Transverse colon (tissue), 4 donors: Measurements from ENCODE around the gene MYO7B. TPM values are rescaled to one million over a fixed set of nuclear protein-coding genes. Genes with fewer than 3 reads are reported as not detected.
A peak's percentile ranks its signal among the peaks of the same experiment; 100 is the strongest.

Source experiments
- DNase-seq: peaks from one replicate; pipeline ENCODE4 v3.0.0-alpha.2; 2019
- H3K27ac ChIP-seq, 4 donors: fragments of 200-600 bp; sonication (generic); 2 replicates each; pipeline ENCODE4 v1.5.1; 2016 to 2018; ENCODE audit warnings: inconsistent platforms in 4 of 4
- H3K27me3 ChIP-seq: fragments of 200-600 bp; sonication (generic); 2 replicates; pipeline ENCODE4 v1.5.1; 2017; ENCODE audit warnings: inconsistent platforms
- H3K36me3 ChIP-seq, 4 donors: fragments of 200-600 bp; sonication (generic); 2 replicates each; pipeline ENCODE4 v1.5.1; 2017 to 2019; ENCODE audit warnings: inconsistent platforms in 4 of 4
- H3K4me1 ChIP-seq, 4 donors: fragments of 200-600 bp; sonication (generic); 2 replicates each; pipeline ENCODE4 v1.5.1; 2017 to 2020; ENCODE audit warnings: inconsistent platforms in 4 of 4
- H3K4me3 ChIP-seq, 4 donors: fragments of 200-600 bp; sonication (generic); 1 replicate in 1 of 4; 2 replicates in 3 of 4; pipeline versions ENCODE4 v1.5.1 to v1.6.1; 2017 to 2019; ENCODE audit warnings: inconsistent platforms in 4 of 4
- H3K9me3 ChIP-seq, 2 donors: fragments of 200-600 bp; sonication (generic); 2 replicates each; pipeline ENCODE4 v1.5.1; 2017 to 2019; ENCODE audit warnings: inconsistent platforms in 2 of 2
- CTCF ChIP-seq, 5 experiments: fragments of 200-600 bp in 3 of 5; fragments of 450-650 bp in 2 of 5; sonication (generic) in 3 of 5; IDR thresholded peaks; 1 replicate in 2 of 5; 2 replicates in 3 of 5; pipeline ENCODE4 v1.5.1; 2016 to 2017; ENCODE audit warnings: antibody characterized with exemption in 5 of 5, inconsistent platforms in 3 of 5, mild to moderate bottlenecking in 2 of 5, moderate library complexity in 1 of 5
- EP300 ChIP-seq: sonication (generic); formaldehyde crosslinking; IDR thresholded peaks from one replicate; pipeline ENCODE4 v1.6.1; 2017; ENCODE audit warnings: antibody characterized with exemption, low read depth
- POLR2A ChIP-seq: fragments of 450-650 bp; IDR thresholded peaks from one replicate; pipeline ENCODE4 v1.6.1; 2016; ENCODE audit warnings: antibody characterized with exemption, mild to moderate bottlenecking, moderate library complexity
- POLR2AphosphoS5 ChIP-seq, 3 donors: sonication (generic); formaldehyde crosslinking; IDR thresholded peaks; one replicate each; pipeline ENCODE4 v1.6.1; 2016; ENCODE audit warnings: antibody characterized with exemption in 3 of 3
- WGBS, 2 donors: methylation state at CpG; one replicate each; pipeline ENCODE4 v1.1.5; 2018; ENCODE audit warnings: low coverage in 1 of 2; 5-methylcytosine and 5-hydroxymethylcytosine counted together
- in situ Hi-C, 4 donors: fragments of 200-750 bp; cut with MboI; loops; one replicate each; pipeline versions ENCODE4 v1.15.0 to v1.15.1; 2017; ENCODE audit warnings: low sequenced_read_pairs in 3 of 4, low pct_ligation_motif_present in 1 of 4, low pct_unique_long_range_greater_than_20kb in 1 of 4
- intact Hi-C: fragments of 100-400 bp; cut with DNase I; formaldehyde crosslinking; loops from one replicate; pipeline ENCODE4 v1.15.1; 2023; ENCODE audit warnings: low total_unique reads
- total RNA-seq, 4 donors: library from RNA; depleted of rRNA; stranded (reverse); fragments of >200 nt; gene quantifications; one replicate each; pipeline ENCODE4 v1.1.0, GENCODE V29; 2016

Gene MYO7B
- total RNA-seq, 4 donors from 2014 or later: 242 to 637 (median 280) TPM

- intact Hi-C loops (no loop called here), in situ Hi-C loops (no loop called here)
- Histone ChIP-seq H3K36me3 (no peaks in the 10 kb centered on the region), H3K9me3 (no peaks in the 10 kb centered on the region), H3K4me3 (no peak overlapping the region), H3K27me3 (no peaks in the 10 kb centered on the region), H3K27ac (peak overlapping the region; percentile 46 to 83 (median 53)), H3K4me1 (peaks cover 0 to 30% (median 8%) of the 10 kb centered on the region in 4 donors)
- WGBS, 2 donors: 81% methylated on average over 10 of the region's 13 CpGs; no CpG with 5 or more reads in 1 of the 2 donors
- no peak for DNase-seq
- TF ChIP-seq CTCF (IDR thresholded peaks at IDR 0.05) (no peak), EP300 (no peak)
Measured at GRCh38 chr2:127637236-127637630, 101.8 kb downstream of the MYO7B start.

GRCh38 chr2:127637725-127638252, 102.3 kb downstream of the MYO7B start:
- peaks cover 0 to 28% (median 10%) of the 10 kb centered on the region in 4 donors for H3K4me1 ChIP-seq
- H3K4me3 ChIP-seq: no peak overlapping the region

GRCh38 chr2:127638361-127639110, 103.1 kb downstream of the MYO7B start:
- Histone ChIP-seq H3K27ac (peak overlapping the region; percentile 46 to 83 (median 53)), H3K9me3 (no peaks in the 10 kb centered on the region), H3K36me3 (no peaks in the 10 kb centered on the region), H3K4me3 (no peak overlapping the region), H3K27me3 (no peaks in the 10 kb centered on the region), H3K4me1 (peaks cover 0 to 22% (median 11%) of the 10 kb centered on the region in 4 donors)
- no peak for DNase-seq
- in situ Hi-C loops (no loop called here), intact Hi-C loops (no loop called here)
- TF ChIP-seq EP300: no peak
- peak in 2 of 3 donors; percentile 5 to 13 for TF ChIP-seq POLR2AphosphoS5 (IDR thresholded peaks at IDR 0.05)
- TF ChIP-seq CTCF (IDR thresholded peaks at IDR 0.05): no peak
- TF ChIP-seq POLR2A: peak; percentile 7
- 48 to 89% methylated on average over 3 to 18 of the region's 23 CpGs for WGBS, 2 donors

More at GRCh38 chr2:127637725-127638252, 102.3 kb downstream of the MYO7B start:
- Histone ChIP-seq H3K36me3 (no peaks in the 10 kb centered on the region), H3K27me3 (no peaks in the 10 kb centered on the region), H3K27ac (peak overlapping the region; percentile 46 to 83 (median 53)), H3K9me3 (no peaks in the 10 kb centered on the region)
- 10 to 53% methylated on average over 3 to 7 of the region's 8 CpGs for WGBS, 2 donors
- no peak for DNase-seq
- intact Hi-C loops: no loop called here
- in situ Hi-C loops: no loop called here
- TF ChIP-seq POLR2AphosphoS5 (IDR thresholded peaks at IDR 0.05) (peak in 1 of 3 donors; percentile 10), CTCF (IDR thresholded peaks at IDR 0.05) (no peak)

GRCh38 chr2:127639111-127639474, 103.6 kb downstream of the MYO7B start:
- Histone ChIP-seq H3K27ac (peak overlapping the region; percentile 46 to 83 (median 53)), H3K9me3 (no peaks in the 10 kb centered on the region), H3K27me3 (no peaks in the 10 kb centered on the region), H3K4me3 (no peak overlapping the region), H3K4me1 (peaks cover 0 to 22% (median 9%) of the 10 kb centered on the region in 4 donors), H3K36me3 (no peaks in the 10 kb centered on the region)
- 92% methylated on average over 13 of the region's 13 CpGs; no CpG with 5 or more reads in 1 of the 2 donors for WGBS, 2 donors
- intact Hi-C loops (no loop called here), in situ Hi-C loops (no loop called here)
- TF ChIP-seq POLR2A: no peak
- TF ChIP-seq CTCF (IDR thresholded peaks at IDR 0.05): no peak
- no peak for TF ChIP-seq EP300
- TF ChIP-seq POLR2AphosphoS5 (IDR thresholded peaks at IDR 0.05): no peak
- DNase-seq: no peak
